GM18951 (cell line): ENCODE measurements around the gene KCNJ10.

Experiments
- POLR2A ChIP-seq: IDR thresholded peaks from 4 replicates; pipeline ENCODE4 v1.6.1; 2011; ENCODE audit warnings: mild to moderate bottlenecking; ENCODE audit not compliant: insufficient read length, insufficient read depth; ENCODE audit errors: extremely low read depth
- in situ Hi-C: fragments of 300-500 bp; cut with MboI; formaldehyde crosslinking; loops from one replicate; pipeline ENCODE4 v1.12.0; 2022; ENCODE audit warnings: low sequenced_read_pairs, mixed read lengths, inconsistent platforms; ENCODE audit not compliant: unreplicated experiment

KCNJ10 gene

GRCh38 chr1:160032165-160032820 lies 37.7 kb downstream of the KCNJ10 start:
- no peak for TF ChIP-seq POLR2A
- in situ Hi-C loops, result no loop called here

- peak; percentile 75 for TF ChIP-seq POLR2A
- in situ Hi-C loops, result no loop called here
Observed at GRCh38 chr1:160031365-160032164, 38.4 kb downstream of the KCNJ10 start, which contains the start of gene PIGM. Gene PIGM, minus strand, starts transcription at chr1:160031990. Its CDS starts 251 bp downstream, at chr1:160031739.

DNA sequence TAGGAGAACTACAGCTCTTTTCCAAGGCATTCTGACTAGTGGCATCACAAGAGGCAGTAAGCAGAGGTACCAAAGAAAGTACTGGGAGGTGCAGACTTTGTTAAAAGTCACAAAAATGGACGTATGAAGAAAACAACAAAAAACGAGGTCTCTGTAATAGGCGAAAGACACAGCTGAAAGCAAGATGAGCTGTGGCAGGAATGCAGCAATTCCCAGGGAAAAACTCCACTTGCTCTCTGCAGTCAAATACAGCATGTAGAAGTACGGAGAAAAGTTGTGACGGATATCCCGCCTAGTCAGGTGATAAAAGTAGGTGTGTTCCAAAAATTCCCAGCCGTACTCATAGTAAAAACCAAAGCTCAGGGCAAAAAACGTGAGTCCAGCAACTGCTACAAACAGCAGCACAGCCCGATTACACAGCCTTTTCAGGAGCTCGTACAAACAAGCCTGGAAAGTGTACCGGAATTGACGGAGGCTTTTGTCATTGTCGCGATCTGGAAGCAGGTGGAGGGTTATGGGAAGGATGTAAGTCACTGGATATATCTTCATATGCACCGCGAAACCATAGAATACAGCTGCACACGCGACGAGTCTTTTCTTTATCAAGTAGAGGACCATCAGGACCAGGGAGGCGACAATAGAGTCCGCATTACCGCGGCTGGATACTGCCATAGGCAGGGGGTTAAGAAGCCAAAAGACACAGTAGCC lies 39.1 kb downstream of the KCNJ10 start:
- TF ChIP-seq POLR2A, result no peak
- in situ Hi-C loops, result no loop called here

- no peak for TF ChIP-seq POLR2A
Observed at GRCh38 chr1:160028426-160028825, 41.5 kb downstream of the KCNJ10 start.

GRCh38 chr1:160025314-160025713 lies 44.6 kb downstream of the KCNJ10 start:
- in situ Hi-C loops, result no loop called here
- no peak for TF ChIP-seq POLR2A

More at GRCh38 chr1:160028426-160028825, 41.5 kb downstream of the KCNJ10 start:
- in situ Hi-C loops, result no loop called here

GRCh38 chr1:160024195-160024905 lies 45.6 kb downstream of the KCNJ10 start:
- in situ Hi-C loops, result no loop called here
- no peak for TF ChIP-seq POLR2A

DNA sequence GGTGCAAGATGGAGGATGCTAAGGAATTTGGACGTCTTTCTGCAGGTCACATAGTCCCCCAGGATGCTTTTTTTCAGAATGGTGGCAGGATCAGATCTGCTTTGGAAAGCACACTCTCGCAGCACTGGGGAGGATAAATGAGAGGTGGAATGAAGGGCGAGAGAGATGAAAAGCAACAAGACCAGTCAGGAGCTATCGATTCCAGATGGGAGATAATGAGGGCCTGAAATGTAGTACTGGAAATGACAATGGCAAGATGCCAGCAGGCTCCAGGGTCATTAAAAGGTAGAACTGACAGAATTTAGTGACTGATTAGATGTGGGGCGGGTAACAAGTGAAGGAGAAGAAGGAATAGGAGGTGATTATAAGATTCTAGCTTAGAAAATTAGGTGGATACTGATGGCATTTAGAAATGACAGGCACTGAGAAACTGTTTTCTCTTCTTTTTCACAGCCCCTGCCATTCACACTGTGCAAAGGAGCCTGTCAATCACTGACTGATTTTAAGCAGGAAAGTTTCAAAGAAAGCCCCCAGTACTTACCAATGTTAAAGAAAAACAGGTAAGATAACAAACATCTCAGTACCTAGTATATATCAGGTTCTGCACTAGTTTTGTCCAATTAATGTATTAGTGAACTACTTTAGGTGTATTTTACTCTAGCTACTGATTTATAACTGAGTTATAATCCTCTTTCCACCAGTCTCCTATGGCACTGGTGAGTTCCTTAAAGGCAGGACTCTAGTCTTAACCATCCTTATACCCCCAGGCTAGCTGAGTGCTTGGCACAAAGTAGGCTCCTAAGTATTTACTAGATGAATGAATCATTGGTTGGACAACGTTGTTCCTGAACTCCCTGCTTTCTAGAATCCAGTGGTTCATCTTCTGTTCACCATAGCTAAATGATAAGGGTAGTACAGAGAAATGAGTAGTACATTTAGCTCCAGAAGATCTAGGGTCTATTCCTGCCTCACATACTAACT lies 47.3 kb downstream of the KCNJ10 start:
- in situ Hi-C loops, result no loop called here
- TF ChIP-seq POLR2A, result no peak

DNA sequence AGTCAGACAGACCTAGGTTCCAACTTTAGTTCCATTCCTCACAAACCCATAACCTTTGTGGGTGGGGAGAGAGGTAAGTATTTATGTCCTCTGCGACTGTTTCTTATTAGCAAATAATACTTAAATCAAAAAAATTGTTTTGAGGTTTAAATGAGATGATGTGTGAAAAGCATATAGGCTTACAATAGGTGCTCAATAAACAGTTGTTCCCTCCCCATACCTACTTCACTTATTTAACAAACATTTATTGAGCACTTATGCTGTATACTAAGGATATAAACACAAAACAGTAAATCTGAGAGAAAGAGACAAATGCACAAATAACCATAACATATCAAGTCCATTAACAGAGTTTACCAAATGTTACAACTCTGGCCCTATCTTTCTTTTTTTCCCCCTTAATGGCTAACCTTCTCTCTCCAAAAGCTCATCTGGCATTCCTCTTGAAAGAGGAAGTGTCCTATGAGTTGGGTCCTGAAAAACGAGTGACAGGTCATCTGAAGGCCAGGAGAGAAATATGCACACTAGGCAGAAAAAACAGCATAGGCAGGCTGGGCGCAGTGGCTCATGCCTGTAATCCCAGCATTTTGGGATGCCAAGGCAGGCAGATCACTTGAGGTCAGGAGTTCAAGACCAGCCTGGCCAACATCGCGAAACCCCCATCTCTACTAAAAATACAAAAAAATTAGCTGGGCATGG lies 48.4 kb downstream of the KCNJ10 start:
- no peak for TF ChIP-seq POLR2A
- in situ Hi-C loops, result no loop called here

GRCh38 chr1:160020196-160020595 lies 49.8 kb downstream of the KCNJ10 start:
- no peak for TF ChIP-seq POLR2A
- in situ Hi-C loops, result no loop called here

DNA sequence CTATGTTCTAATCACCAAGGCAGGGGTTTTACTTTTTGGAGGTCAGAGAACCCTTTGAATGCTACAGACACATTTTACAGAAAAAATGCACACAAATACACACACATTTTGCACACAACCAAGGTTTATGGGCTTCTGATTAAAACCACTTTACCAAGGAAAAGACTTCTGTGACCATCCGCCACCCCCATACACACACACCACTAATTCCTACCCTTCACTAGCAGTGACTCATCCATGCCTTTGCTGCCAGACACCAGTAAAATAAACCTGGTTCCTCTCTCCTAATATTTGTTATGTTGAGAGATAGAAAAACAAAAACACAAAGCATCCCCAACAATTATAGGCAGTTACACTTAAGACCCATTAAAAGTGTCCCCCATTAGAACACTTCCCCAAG lies 51.1 kb downstream of the KCNJ10 start:
- TF ChIP-seq POLR2A, result no peak
- in situ Hi-C loops, result no loop called here

- in situ Hi-C loops, result no loop called here
- no peak for TF ChIP-seq POLR2A
Observed at GRCh38 chr1:160018347-160018746, 51.6 kb downstream of the KCNJ10 start.

DNA sequence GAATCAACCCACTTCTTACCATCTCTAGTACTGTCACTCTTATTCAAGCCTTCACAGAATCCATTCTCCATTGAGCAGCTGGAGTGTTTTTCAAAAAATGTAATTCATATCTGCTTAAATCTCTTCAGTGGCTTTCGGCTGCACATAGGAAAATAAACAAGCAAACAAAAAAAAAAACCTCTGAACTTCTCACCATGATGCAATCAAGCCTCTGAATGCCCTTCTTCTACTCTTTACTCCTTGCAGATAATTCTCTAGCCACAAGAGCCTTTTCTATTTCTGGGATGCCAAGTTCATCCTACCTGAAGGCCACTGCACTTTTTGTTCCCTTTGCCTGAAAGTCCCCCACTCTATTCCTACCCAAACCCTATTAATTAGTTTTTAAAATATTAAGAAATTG lies 52.4 kb downstream of the KCNJ10 start:
- in situ Hi-C loops, result no loop called here
- no peak for TF ChIP-seq POLR2A

- in situ Hi-C loops, result no loop called here
- no peak for TF ChIP-seq POLR2A
Observed at GRCh38 chr1:160011781-160012180, 58.2 kb downstream of the KCNJ10 start.
